Vagina (tissue), 2 donors: ENCODE measurements around the gene ICAM5. TPM values are rescaled to one million over a fixed set of nuclear protein-coding genes. Genes with fewer than 3 reads are reported as not detected.

Experiments used
- DNase-seq, 2 donors: peaks; one replicate each; pipeline ENCODE4 v3.0.0-alpha.2; 2017; ENCODE audit errors: extremely low spot score in 2 of 2
- H3K27ac ChIP-seq: fragments of 200-600 bp; sonication (generic); one replicate; pipeline ENCODE4 v1.5.1; 2019
- H3K27me3 ChIP-seq: fragments of 200-600 bp; sonication (generic); one replicate; pipeline ENCODE4 v1.5.1; 2019
- H3K36me3 ChIP-seq, 2 donors: fragments of 200-600 bp; sonication (generic); one replicate each; pipeline ENCODE4 v1.5.1; 2017 to 2019
- H3K4me1 ChIP-seq: fragments of 200-600 bp; sonication (generic); one replicate; pipeline ENCODE4 v1.5.1; 2019
- H3K4me3 ChIP-seq, 2 donors: fragments of 200-600 bp; sonication (generic); 1 replicate in 1 of 2; 2 replicates in 1 of 2; pipeline ENCODE4 v1.5.1; 2016 to 2019
- H3K9me3 ChIP-seq: fragments of 200-600 bp; sonication (generic); one replicate; pipeline ENCODE4 v1.5.1; 2019
- POLR2A ChIP-seq, 2 donors: fragments of 450-650 bp; IDR thresholded peaks; one replicate each; pipeline ENCODE4 v1.6.1; 2017; ENCODE audit warnings: antibody characterized with exemption in 2 of 2, mild to moderate bottlenecking in 2 of 2, moderate library complexity in 2 of 2
- POLR2AphosphoS5 ChIP-seq, 2 donors: sonication (generic); formaldehyde crosslinking; IDR thresholded peaks; one replicate each; pipeline ENCODE4 v1.9.0; 2017; ENCODE audit warnings: antibody characterized with exemption in 2 of 2, mild to moderate bottlenecking in 2 of 2, low read depth in 1 of 2; ENCODE audit not compliant: insufficient read depth in 1 of 2
- intact Hi-C: fragments of 100-400 bp; cut with DNase I; formaldehyde crosslinking; loops from one replicate; pipeline ENCODE4 v1.15.1; 2023
- total RNA-seq: library from RNA; depleted of rRNA; stranded (reverse); fragments of >200 nt; gene quantifications from one replicate; pipeline ENCODE4 v1.2.3, GENCODE V29; 2016
- TF ChIP-seq, protein P1 (sequence below), 3 experiments: fragments of 450-650 bp in 2 of 3; fragments of 200-600 bp in 1 of 3; sonication (generic) in 1 of 3; IDR thresholded peaks; one replicate each; pipeline ENCODE4 v1.5.1; 2017 to 2019; ENCODE audit warnings: antibody characterized with exemption in 3 of 3, mild to moderate bottlenecking in 2 of 3, moderate library complexity in 2 of 3

The ICAM5 gene
- total RNA-seq, 1 donor from 2014 or later, result 2.0 TPM

DNA sequence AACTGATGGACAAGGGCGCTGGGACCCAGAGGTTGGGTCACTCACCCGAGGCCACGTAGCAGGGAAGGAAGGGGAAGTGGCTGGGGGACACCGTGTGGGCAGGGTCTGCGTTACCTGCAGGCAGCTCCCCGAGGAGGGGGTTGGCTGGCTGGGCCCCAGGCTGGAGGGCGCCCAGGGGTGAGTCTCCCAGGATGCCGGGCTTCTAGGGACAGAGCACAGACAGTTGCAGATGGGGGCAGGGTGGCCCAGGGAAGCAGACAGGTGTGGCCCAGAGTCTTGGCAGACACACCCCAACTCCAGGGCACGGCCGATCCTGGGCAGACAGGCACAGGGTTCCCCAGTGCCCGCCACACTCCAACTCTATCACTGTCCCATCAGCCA, 31.7 kb downstream of the ICAM5 start:
- no peaks in the 10 kb centered on the region for H3K9me3 ChIP-seq
- peaks cover under 1% of the 10 kb centered on the region for H3K4me1 ChIP-seq
- no peak overlapping the region for H3K4me3 ChIP-seq
- intact Hi-C loops, result no loop called here
- H3K27ac ChIP-seq, result no peak overlapping the region
- TF ChIP-seq POLR2AphosphoS5 (IDR thresholded peaks at IDR 0.05; ENCODE audit: insufficient read depth in 1 of 2, low read depth in 1 of 2) (no peak), POLR2A (IDR thresholded peaks at IDR 0.05) (no peak)
- no peaks in the 10 kb centered on the region for H3K27me3 ChIP-seq
- H3K36me3 ChIP-seq, result peaks cover 0 to 81% of the 10 kb centered on the region in 2 donors
- no peak for DNase-seq

DNA sequence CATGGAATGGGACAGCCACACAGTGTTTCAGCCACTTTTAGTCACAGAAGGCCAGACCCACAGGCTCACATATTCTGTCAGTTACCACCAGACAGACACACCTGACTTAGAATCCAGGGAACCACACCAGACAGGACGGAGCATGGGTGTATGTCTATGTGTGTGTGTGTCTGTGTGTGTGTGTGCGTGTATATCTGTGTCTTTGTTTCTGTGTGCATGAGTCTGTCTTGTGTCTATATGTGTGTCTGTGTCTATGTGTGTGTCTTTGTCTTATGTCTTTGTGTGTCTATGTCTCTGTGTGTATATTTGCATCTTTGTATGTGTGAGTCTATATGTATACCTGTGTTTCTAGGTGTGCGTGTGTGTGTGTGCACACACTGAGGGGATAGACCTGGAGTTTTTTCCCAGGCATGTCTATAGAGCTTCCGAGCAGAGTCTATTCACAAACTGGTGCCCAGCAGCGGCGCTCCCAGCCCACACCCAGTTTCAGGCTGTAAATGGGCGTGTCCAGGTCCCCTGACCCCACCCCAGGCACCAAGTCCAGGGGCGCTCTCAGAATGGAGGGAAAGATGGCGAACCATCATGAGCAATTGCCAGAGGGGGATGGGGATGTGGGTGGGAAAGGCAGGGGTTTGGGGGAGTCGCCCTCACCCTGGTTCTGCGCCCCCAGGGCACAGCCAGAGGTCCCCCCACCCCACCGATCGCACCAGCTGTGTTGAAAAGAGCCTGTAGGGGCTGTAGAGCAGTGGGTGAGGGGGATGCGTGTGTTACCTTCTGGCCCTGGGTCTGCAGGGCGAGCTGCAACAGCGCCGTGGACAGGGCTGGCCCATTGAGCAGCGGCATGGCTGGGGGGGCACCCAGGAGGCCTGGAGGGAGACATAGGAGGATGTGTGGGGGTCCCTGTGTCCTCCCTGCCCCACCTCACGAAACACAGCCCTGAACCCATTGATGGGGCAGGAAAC, 32.4 kb downstream of the ICAM5 start:
- Histone ChIP-seq H3K4me1 (no peaks in the 10 kb centered on the region), H3K36me3 (peaks cover 0 to 89% of the 10 kb centered on the region in 2 donors), H3K9me3 (no peaks in the 10 kb centered on the region), H3K27ac (no peak overlapping the region), H3K27me3 (no peaks in the 10 kb centered on the region), H3K4me3 (no peak overlapping the region)
- intact Hi-C loops, result no loop called here
- TF ChIP-seq POLR2AphosphoS5 (IDR thresholded peaks at IDR 0.05; ENCODE audit: insufficient read depth in 1 of 2, low read depth in 1 of 2), result no peak
- no peak for TF ChIP-seq POLR2A (IDR thresholded peaks at IDR 0.05)
- TF ChIP-seq, protein P1, sequence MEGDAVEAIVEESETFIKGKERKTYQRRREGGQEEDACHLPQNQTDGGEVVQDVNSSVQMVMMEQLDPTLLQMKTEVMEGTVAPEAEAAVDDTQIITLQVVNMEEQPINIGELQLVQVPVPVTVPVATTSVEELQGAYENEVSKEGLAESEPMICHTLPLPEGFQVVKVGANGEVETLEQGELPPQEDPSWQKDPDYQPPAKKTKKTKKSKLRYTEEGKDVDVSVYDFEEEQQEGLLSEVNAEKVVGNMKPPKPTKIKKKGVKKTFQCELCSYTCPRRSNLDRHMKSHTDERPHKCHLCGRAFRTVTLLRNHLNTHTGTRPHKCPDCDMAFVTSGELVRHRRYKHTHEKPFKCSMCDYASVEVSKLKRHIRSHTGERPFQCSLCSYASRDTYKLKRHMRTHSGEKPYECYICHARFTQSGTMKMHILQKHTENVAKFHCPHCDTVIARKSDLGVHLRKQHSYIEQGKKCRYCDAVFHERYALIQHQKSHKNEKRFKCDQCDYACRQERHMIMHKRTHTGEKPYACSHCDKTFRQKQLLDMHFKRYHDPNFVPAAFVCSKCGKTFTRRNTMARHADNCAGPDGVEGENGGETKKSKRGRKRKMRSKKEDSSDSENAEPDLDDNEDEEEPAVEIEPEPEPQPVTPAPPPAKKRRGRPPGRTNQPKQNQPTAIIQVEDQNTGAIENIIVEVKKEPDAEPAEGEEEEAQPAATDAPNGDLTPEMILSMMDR (IDR thresholded peaks at IDR 0.05), result no peak
- DNase-seq, result no peak

DNA sequence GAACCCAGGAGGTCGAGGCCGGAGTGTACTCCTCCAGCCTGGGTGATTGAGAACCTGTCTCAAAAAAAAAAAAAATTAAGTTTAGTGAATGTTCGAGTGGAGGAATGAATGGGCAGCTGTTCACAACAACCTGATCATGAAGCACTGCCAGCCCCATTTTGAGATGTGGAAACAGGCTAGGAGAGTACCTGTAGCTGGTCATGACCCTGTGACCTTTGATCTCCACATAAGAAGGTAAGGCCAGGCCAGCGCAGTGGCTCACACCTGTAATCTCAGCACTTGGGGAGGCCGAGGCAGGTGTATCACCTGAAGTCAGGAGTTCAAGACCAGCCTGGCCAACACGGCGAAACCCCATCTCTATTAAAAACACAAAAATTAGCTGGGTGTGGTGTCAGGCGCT, 36.0 kb downstream of the ICAM5 start:
- TF ChIP-seq POLR2AphosphoS5 (IDR thresholded peaks at IDR 0.05; ENCODE audit: insufficient read depth in 1 of 2, low read depth in 1 of 2), result no peak
- no peak for TF ChIP-seq POLR2A (IDR thresholded peaks at IDR 0.05)
- TF ChIP-seq, protein P1 (IDR thresholded peaks at IDR 0.05), result no peak
- no peak overlapping the region for H3K4me3 ChIP-seq
- H3K9me3 ChIP-seq, result no peaks in the 10 kb centered on the region
- DNase-seq, result no peak
- no peaks in the 10 kb centered on the region for H3K27me3 ChIP-seq
- H3K36me3 ChIP-seq, result peaks cover 0 to 93% of the 10 kb centered on the region in 2 donors
- no peaks in the 10 kb centered on the region for H3K4me1 ChIP-seq
- intact Hi-C loops, result loop anchor here (5.0 kb wide), 1 partner anchor 62 kb away; no protein-coding TSS in a partner anchor
- H3K27ac ChIP-seq, result no peak overlapping the region

DNA sequence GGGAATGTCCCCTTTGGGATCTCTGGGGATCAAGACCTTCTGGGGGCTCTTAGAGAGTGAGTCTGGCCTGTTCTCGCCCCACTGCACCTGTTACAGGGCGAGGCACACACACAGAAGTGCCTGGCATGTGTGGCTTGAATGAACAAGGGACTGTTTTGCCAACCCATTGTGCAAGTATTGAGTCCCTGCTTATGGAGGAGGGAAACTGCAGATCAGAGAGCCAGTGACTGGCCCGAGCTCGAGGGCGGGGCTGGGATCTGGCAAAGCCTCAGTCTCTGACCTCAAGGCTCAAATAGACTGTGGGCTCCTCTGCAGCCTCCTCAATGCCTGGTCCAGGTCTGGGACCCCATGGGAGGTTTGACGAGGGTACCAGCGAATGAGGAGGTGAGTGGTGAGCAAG, 38.0 kb downstream of the ICAM5 start:
- no peaks in the 10 kb centered on the region for H3K27me3 ChIP-seq
- H3K4me1 ChIP-seq, result peaks cover 13% of the 10 kb centered on the region
- no peak overlapping the region for H3K27ac ChIP-seq
- intact Hi-C loops, result loop anchor here (5.0 kb wide), 1 partner anchor 60 kb away; no protein-coding TSS in a partner anchor
- no peaks in the 10 kb centered on the region for H3K9me3 ChIP-seq
- H3K36me3 ChIP-seq, result peaks cover 0 to 74% of the 10 kb centered on the region in 2 donors
- H3K4me3 ChIP-seq, result no peak overlapping the region
- no peak for DNase-seq
- TF ChIP-seq, protein P1 (IDR thresholded peaks at IDR 0.05), result no peak
- TF ChIP-seq POLR2AphosphoS5 (IDR thresholded peaks at IDR 0.05; ENCODE audit: insufficient read depth in 1 of 2, low read depth in 1 of 2) (no peak), POLR2A (IDR thresholded peaks at IDR 0.05) (no peak)

DNA sequence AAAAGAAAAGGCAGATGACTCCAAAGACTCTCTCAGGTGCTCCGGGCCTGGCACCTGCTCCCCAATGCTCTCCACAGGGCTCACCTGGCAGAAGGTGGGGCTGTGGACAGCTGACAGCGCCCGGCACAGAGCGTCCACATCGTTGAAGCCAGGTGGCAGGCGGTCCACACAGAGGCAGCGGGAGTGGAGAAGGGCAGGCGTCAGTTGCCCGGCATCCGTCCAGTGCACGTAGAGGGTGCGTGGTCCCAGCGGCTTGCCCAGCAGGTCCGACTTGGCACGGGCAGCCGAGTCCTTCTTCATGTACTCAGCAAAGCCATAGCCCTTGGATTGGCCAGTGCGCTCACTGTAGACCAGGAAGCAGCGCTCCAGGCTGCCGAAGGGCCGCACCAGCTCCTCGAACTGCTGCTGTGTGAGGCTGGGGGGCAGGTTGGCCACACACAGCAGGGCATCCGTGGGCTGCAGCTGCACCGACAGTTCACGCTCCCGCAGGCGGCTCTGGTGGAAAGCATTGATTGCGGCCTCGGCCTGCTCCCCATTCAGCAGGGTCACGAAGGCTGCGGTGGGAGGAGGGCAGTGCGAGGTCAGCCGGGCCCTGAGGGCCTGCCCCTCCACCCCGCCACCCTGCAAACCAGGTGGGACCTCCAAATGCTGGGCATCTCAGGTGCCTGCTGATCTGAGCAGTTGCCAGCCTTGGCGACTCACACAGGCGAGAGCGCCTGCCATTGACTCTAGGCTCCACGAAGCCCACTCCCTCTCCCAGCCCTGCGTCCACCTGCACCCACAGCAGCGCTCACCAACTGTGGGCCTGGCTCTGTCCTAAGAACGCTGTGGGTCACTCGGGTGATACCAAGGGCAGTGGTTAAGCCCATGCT, 39.0 kb downstream of the ICAM5 start:
- TF ChIP-seq POLR2A (IDR thresholded peaks at IDR 0.05), result no peak
- TF ChIP-seq POLR2AphosphoS5 (IDR thresholded peaks at IDR 0.05; ENCODE audit: insufficient read depth in 1 of 2, low read depth in 1 of 2), result no peak
- TF ChIP-seq, protein P1 (IDR thresholded peaks at IDR 0.05), result no peak
- H3K36me3 ChIP-seq, result peaks cover 0 to 65% of the 10 kb centered on the region in 2 donors

More for the DNA sequence above, 39.0 kb downstream of the ICAM5 start:
- DNase-seq, result no peak
- Histone ChIP-seq H3K4me3 (no peak overlapping the region), H3K4me1 (peaks cover 15% of the 10 kb centered on the region), H3K27me3 (no peaks in the 10 kb centered on the region), H3K9me3 (no peaks in the 10 kb centered on the region), H3K27ac (no peak overlapping the region)
- intact Hi-C loops, result loop anchor here (5.0 kb wide), 1 partner anchor 59 kb away; no protein-coding TSS in a partner anchor
